NCI-H748 treated with DMSO at 0.1 percent for 48 hours (cell line): Measurements from ENCODE around the gene CENPP.
"Not testable (repeated sequence)": the region's sequence is repeated elsewhere in the genome, so short reads cannot be mapped to it uniquely, and the experiment has no call there.

Experiments used
- DNase-seq: peaks from one replicate; lab custom pipeline; 2025; lab: John Stamatoyannopoulos, UW

CENPP gene

DNA sequence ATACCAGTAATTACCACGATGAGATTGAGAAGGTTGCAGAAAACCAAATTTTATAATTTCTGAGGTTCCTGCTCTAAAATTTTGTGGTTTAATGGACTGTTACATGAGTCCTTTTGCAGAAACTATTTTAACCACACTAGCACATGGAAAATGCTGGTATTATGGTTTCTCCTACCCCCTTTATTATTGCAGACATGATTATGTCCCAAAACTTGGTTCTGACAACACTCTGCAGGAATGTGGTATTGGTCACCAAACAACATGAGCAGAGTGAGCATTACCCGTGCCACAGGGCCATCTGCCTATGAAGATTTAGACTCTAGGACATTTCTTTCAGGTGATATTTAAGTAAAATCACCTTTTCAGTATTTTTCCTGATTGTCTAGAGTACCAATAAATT is 212.8 kb downstream of the CENPP start:
- no peak for DNase-seq

DNA sequence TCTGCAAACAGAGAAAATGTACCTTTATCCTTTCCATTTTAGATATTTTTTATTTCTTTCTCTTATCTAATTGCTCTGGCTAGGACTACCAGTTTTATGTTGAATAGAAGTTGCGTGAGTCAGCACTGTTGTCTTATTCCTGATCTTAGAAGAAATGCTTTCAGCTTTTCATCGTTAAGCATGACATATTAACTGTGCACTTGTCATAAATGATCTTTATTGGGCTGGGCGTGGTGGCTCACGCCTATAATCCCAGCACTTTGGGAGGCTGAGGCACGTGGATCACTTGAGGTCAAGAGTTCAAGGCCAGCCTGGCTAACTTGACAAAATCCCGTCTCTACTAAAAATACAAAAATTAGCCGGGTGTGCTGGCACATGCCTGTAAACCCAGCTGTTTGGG is 218.2 kb downstream of the CENPP start:
- no peak for DNase-seq

DNA sequence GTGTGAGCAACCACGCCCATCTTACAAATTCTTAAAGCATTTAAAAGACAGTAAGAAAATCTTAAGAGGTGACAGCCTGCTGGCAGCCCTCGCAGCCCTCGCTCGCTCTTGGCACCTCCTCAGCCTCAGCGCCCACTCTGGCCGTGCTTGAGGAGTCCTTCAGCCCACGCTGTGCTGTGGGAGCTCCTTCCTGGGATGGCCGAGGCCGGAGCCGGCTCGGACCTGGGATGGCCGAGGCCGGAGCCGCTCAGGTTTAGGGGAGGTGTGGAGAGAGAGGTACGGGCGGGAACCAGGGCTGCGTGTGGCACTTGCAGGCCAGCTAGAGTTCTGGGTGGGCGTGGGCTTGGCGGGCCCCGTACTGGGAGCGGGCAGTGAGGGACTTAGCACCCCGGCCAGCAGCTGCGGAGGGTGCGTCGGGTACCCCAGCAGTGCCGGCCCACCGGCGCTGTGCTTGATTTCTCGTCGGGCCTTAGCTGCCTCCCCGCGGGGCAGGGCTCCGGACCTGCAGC is 219.3 kb downstream of the CENPP start:
- DNase-seq: no peak

DNA sequence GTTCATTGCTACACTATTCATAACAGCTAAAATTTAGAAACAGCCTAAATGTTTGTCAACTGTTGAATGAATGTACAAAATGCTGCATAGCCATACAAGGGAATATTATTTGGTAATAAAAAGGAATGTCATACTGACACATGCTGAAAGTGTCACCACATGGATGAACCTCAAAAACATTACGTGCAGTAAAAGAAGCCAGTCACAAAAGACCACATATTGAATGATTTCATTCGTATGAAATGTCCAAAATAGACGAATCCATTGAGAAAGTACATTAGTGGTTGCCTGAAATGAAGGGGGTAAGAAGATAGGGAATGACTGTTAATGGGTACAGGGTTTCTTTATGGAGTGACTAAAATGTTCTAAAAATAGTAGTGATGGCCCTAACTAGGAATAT is 221.6 kb downstream of the CENPP start:
- no peak for DNase-seq

DNA sequence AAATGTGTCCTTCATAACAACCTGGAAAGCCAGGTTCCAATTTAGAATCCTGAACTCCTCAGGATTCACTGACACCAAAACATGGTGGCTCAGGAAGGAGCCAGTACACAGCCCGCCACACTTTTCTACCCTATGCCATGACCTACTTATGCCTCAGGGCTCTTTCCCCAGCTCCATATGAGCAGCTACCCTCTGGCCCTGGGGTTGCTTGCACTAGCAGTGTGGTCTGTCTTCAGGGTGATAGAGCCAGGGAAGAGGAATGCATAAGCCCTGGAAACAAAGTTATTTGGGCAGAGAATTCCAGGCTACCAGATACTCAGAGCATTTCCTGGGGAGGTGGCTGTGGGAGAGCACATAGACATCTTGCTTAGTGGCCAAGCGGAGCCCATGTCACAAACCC is 225.0 kb downstream of the CENPP start:
- no peak for DNase-seq

DNA sequence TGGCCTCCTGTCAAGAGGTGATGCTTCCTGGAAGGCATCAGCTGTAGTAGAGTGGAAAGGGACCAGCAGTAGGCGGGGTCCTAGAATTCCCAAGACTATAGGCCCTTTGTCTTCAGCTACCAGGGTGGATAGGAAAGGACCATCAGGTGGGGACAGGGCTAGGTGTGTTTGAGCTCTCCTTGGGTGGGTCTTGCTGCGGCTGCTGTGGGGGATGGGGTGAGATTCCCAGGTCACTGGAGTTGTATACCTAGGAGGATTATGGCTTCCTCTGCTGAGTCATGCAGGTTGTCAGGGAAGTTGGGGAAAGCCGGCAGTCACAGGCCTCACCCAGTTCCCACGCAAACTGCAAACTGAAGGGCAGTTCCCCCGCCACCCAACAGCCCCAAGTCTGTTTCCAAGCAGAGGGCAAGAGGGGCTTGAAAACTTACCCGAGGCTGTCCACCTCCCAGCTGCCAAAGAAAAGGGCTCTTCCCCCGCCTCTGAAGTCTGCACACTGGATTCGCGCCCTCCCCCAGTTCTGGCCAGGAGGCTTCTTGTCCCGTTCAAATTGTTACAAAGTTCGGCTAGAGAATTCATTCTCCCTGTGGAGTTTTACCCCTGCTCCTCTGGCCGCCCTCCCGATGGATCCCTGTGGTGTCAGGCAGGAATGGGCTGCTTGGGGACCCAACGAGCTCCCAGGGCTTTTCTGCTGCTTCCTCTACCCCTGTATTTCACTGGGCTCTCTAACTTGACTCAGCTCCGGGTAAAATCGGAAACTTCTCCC is 233.0 kb downstream of the CENPP start:
- DNase-seq: no peak

DNA sequence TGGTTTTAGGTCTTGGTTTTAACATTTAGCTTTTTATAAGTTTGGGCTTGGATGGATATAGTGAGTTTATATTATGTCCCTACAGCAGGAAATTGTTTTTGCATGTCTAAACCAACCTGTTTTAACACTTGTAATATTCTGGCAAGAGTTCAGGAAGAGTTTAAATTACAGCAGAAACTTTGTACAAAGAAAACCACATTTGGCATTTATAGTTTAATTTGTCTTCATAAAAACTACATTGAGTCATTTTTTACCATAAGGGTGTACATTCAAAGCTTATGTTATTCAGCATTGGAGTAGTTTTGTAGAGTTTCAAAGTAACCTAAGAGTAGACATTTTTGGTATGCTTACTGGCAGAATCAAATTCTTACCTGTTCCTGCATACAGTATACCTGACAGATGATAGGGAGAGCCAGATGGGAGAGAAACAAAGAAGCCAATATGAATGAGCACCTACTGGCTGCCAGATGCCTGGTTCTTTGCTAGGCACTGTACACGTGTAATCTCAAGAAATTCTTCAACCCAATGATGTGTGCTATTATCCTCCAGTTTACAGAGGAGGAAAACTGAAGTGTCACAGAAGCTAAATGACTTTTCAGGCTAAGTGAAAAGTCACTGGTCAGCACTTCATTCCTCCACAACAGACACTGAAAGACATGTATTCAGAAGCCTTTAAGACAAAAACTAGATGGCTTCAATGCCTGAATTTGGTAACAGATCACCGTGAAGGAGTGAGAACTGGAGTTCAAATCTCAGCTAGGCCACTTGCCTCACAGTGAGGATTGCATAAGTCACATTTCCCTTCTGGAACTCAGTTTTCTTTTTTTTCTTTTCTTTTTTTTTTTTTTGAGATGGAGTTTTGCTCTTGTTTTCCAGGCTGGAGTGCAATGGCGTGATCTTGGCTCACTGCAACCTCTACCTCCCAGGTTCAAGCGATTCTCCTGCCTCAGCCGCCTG is 235.9 kb downstream of the CENPP start:
- DNase-seq: no peak

DNA sequence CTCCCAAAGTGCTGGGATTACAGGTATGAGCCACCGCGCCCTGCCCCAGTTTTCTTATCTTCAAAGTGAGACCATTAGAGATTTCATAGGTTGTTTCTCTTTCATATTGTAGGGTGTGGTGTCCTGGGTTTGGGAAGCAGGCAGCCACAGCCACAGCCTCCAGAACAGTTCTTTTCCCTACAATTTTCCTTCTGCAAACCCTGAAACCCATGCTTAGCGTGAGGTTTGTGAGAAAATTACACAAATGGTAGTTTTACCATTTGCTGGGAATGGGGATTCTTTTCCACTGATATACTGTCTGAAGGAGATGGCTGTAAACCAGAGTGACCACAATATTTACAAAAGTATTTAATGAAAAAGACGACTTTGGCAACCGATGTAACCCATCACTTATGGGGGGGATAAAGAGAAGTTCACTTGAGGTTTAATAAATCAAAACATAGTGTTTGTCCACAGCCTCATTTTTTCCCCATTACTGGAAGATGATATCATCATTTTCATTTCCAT is 236.8 kb downstream of the CENPP start:
- DNase-seq: no peak

DNA sequence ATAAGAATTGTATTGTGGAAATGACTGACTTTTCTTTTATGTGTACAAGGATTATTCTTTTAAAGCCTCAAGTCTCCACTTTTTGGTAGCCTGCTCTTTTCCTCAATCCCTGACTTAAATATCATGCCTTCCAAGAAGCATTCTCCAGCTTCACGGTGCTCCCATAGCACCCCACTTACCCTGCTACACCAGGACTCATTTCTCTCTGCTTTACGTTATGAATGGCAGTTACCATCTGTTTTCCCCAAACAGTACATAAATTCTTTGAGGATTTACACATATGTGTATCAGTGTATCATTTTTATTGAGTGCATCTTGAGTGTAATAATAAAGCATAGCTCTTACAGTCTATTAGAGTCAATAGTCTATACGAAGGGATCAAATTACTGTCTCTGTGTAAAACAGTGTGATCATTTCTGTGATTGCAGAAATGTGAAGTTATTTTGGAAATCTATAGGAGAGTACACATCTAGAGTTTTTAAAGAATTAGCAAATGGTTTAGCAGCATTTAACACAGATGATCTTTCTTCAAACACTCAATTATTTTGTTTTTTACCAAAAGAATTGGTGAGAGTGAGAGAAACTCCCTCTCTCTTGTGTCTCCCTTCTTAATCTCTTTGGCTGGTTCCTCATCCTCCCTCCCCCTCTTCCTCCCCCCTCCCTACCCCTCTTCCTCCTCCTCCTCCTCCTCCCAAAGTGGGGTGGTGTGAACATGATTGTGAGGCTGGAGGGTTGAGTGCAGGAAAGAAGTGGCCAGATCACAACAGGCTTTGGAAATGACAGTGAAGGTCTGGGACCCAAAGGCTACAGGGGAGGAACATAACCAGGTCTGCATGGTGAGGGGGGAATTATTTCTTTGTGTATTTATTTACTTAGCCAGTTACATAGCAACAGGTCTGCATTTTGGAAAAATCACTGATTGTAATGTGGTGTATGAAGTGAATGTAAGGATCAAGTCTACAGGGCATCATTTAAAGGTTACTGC is 237.7 kb downstream of the CENPP start:
- DNase-seq: peak; percentile 10

DNA sequence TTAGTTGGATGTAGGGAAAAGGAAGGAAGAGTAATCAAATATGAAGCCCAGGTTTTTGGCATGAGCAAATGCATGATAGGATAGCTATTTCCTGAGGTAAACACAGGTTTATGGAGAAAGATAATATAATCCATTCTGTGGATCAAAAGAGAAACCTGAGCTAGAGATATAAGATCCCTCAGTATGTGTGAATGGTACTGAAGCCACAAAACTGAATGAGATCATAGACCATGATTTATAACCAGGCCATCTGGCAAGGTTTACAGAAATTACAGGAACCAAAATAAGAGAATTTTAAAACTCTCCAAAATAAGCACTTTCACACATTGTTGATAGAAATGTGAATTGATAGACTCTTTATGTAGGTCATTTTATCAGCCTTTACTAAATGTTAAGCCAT is 238.8 kb downstream of the CENPP start:
- no peak for DNase-seq

DNA sequence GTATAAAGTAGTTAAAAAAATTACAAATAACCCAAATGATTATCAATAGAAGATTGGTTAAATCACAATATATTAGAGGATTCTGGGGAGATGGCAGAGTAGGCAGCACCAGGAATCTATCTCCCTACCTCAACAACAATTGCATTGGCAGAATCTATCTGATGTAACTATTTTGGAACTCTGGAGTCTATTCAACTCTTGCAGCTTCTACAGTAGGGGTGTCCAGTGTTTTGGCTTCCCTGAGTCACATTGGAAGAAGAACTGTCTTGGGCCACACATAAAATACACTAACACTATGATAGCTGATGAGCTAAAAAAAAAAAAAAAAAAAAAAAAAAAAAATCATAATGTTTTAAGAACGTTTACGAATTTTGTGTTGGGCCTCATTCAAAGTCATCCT is 239.2 kb downstream of the CENPP start:
- no peak for DNase-seq

DNA sequence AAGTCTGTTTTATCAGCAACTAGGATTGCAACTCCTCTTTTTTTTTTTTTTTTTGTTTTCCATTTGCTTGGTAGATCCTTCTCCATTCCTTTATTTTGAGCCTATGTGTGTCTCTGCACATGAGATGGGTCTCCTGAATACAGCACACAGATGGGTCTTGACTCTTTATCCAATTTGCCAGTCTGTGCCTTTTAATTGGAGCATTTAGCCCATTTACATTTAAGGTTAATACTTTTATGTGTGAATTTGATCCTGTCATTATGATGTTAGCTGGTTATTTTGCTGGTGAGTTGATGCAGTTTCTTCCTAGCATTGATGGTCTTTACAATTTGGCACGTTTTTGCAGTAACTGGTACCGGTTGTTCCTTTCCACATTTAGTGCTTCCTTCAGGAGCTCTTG is 246.1 kb downstream of the CENPP start:
- not testable (repeated sequence) for DNase-seq

DNA sequence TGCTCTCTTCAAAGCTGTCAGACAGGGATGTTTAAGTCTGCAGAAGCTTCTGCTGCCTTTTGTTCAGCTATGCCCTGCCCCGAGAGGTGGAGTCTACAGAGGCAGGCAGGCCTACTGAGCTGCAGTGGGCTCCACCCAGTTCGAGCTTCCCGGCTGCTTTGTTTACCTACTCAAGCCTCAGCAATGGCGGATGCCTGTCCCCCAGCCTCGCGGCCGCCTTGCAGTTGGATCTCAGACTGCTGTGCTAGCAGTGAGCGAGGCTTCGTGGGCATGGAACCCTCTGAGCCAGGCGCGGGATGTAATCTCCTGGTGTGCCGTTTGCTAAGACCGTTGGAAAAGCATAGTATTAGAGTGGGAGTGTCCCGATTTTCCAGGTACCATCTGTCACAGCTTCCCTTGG is 247.9 kb downstream of the CENPP start:
- DNase-seq: not testable (repeated sequence)

DNA sequence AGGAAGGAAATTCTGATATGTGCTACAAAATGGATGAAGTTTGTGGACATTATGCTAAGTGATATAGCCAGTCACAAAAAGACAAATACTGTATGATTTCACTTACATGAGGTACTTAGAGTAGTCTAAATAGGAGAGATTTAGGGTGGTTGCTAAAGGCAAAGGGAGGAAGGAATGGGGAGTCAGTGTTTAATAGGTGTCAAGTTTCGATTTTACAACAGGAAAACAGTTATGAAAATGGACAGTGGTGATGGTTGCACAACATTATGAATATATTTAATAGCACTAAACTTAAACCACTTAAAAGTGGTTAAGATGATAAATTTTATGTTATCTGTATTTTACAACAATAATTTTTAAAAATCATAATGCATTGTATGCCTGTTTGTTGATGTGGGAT is 250.4 kb downstream of the CENPP start:
- no peak for DNase-seq

DNA sequence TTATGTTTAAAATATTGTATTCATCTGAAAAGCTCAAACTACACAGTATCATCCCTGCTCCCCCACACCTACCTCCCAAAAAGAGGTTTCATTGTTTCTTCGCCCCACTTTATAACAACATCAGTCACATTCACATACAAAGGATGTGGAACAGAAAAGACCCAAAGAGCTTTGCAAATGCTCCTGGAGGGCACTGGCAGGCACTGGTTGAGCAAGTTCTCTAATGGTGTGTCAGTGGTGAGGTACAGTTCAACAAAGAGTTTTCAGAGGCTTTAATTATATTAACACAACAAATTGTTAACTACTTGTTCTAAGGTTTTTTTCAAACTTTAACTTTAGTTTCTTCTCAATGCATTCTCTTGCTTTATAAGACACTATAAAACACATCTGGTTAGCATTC is 264.2 kb downstream of the CENPP start:
- DNase-seq: no peak

DNA sequence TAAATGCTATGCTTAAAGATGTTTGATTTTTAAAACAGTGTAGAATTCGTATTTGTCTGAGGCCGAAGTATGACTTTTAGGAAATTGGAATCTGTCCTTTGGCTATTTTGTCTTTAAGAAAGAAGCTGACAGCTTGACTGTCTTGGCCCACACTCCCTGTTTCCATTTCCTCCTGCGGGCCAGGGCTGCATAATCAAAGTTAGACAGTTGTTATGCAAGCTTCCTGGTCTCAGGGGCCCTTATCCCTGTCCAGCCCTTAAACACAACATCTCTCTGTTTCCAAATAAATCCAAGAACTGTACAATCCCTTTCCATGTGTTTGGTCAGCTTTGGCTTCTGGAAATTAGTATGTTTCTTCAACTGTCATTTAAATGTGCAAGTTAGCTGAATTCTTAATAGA is 264.6 kb downstream of the CENPP start:
- DNase-seq: no peak

DNA sequence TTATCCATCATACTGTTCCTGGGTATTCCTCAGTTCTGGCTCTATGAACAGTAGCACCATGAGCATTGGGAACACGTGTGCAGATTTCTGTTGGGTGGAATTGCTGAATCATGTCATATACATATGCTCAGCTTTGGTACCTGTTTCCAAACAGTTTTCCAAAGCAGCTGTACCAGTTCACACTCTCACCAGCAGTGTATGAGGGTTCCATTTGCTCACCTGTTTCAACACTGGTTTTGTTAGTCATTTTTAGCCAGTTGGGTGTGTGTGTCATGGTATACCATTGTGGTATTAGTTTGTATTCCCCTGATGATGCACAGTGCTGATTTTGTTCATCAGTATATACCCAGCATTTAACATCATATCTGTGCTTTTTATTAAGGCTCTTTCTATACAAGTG is 266.8 kb downstream of the CENPP start:
- no peak for DNase-seq

DNA sequence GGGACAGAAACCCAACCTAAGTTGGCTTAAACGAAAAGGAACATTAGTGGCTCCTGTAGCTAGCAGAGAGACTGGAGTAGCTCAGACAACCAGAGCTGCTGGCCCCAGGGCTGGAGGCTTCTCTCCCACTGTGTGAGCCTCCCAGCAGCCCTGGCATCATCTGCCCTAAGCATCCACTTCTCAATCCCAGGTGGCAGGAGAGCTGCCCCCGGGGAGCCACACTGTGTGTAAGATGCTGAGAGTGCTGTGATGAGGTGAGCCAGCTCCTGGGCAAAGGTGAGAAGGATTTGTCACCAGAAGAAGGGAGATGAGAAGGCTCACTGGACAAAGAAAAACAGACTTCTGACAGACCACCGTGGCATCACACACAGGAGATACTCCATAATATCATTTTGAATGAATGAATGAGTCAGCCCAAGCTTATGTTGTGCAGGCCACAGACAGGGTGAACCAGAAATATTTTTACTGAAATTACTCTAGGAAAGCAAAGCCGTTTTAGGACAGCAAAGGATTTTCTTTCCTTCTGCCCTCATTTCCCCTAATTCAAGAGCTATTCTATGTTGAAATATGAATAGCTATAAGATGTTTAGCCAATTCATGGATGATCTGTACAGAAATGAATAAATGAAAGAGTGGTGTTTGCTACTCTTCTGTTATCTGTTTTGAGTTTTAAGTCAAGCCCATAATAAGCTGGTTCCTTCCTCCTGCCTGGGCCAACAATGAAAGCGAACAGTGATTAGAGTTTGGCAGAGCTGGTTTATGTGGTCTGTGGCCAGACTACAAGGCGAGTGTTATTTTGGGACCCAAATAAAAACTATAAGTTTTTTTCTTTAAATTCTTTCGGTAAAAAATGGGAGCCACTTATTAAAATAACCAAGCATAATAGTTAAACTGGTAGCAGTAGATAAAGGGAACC is 267.5 kb downstream of the CENPP start:
- no peak for DNase-seq

DNA sequence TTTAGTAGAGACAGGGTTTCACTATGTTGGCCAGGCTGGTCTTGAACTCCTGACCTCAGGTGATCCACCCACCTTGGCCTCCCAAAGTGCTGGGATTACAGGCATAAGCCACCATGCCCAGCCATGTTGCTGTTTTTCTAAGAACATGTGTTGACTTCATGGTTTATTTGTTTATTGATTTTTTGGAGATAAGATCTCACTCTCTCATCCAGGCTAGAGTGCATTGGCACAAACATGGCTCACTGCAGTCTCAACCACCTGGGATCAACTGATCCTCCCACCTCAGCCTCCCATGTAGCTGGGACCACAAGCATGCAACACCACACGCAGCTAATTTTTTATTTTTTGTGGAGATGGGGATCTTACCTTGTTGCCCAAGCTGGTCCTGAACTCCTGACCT is 269.3 kb downstream of the CENPP start:
- not testable (repeated sequence) for DNase-seq

DNA sequence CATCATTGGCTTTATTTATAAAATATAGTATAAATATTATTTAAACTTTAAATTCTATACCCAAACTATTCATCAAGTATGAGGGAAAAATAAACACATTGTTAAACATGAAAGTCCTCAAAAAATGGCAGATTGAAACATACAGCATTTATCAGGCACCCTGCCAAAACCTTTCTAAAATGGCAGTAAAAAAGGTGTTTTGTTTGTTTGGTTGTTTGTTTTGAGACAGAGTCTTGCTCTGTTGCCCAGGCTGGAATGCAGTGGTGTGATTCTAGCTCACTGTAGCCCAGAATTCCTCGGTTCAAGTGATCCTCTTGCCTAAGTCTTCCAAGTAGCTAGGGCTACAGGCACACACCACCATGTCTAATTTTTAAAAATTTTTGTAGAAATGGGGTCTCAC is 270.2 kb downstream of the CENPP start:
- no peak for DNase-seq

DNA sequence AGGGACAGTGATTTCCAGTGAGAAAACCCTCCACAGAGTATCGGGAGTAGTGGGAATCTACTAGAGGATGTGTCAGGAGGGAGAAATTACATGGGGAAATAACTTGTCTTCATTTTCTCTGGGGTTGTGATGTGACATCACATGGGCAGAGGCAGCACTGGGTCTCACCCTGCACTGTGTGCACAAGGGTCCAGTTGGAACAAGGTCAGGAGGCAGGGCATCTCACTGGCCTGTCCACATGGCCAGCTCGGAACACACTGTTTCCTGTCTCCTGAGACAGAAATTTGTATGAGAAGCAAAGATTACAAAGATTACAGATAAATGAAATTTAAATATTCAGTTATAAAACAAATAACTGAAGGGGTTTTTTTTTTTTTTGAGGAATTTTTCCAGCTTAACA is 272.6 kb downstream of the CENPP start:
- DNase-seq: no peak
